Measurements from ENCODE around the gene EBLN1. TPM values are rescaled to one million over a fixed set of nuclear protein-coding genes. Genes with fewer than 3 reads are reported as not detected.

EBLN1 gene
- total RNA-seq, 1 experiment from 2014 or later = not detected

DNA sequence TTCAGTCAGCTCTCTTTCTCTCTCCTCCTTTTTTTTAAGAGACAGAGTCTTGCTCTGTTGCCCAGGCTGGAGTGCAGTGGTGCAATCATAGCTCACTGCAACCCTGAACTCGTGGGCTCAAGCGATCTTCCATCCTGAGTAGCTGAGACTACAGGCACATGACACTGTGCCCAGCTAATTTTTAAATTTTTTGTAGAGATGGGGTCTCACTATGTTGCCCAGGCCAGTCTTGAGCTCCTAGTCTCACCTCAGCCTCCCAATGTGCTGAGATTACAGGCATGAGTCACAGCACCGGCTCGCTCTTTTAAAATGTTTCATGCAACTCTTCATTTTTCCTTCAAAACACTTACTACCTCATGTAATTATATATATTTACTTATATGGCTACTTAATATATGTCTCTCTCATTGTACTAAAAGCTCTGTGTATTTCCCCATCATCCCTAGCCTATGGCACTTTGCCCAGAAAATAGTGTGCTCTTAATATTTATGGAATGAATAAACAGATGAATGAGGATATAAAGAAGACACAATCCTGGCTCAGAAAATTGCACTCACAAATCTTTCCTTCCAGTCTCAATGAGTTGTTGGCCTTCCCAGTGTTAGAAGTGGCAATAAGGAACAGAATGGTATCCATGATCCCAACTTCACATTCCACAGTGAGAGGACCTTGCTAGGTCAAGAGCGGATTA lies 33.9 kb downstream of the EBLN1 start:
- Mint-ChIP-seq H3K27me3 (ENCODE audit: low read depth) (no peaks in the 10 kb centered on the region), H3K9me3 (peaks cover 6 to 7% of the 10 kb centered on the region in 2 experiments; a peak in 4 of 5 replicates), H3K4me1 (peaks cover 8 to 9% of the 10 kb centered on the region in 2 experiments), H3K4me3 (no peak overlapping the region), H3K27ac (no peak overlapping the region), H3K36me3 (ENCODE audit: insufficient read depth in 1 of 3, low read depth in 3 of 3) (peaks cover 0 to 11% (median 1%) of the 10 kb centered on the region in 3 experiments; a peak in 3 of 7 replicates)
- Histone ChIP-seq H2BK12ac (ENCODE audit: insufficient read length, low read depth, low read length) (no peak overlapping the region), H3K4me2 (ENCODE audit: insufficient read depth, insufficient read length, low read length) (no peak overlapping the region), H4K20me1 (ENCODE audit: control insufficient read depth, insufficient read depth, insufficient read length) (no peaks in the 10 kb centered on the region), H3K56ac (ENCODE audit: insufficient read length, low read depth, low read length) (no peak overlapping the region), H3K27ac (ENCODE audit: insufficient read length, low read depth, low read length) (no peak overlapping the region), H4K5ac (ENCODE audit: insufficient read length, low read depth, low read length) (no peak overlapping the region), H3K79me1 (ENCODE audit: insufficient read depth, low read depth, low read length, poor library complexity, severe bottlenecking) (no peaks in the 10 kb centered on the region), H3K4ac (ENCODE audit: low read depth, low read length) (no peak overlapping the region), H3K23ac (ENCODE audit: insufficient read length, low read depth, low read length) (no peak overlapping the region), H3K23me2 (ENCODE audit: insufficient read length, low read depth, low read length, poor library complexity, severe bottlenecking) (no peaks in the 10 kb centered on the region), H2AK5ac (ENCODE audit: insufficient read length, low read length) (no peak overlapping the region), H3K27me3 (ENCODE audit: insufficient read depth, low read length) (no peaks in the 10 kb centered on the region), H4K91ac (ENCODE audit: insufficient read length, low read depth, low read length) (no peak overlapping the region), H3K18ac (ENCODE audit: insufficient read length, low read depth, low read length) (no peak overlapping the region), H2BK20ac (ENCODE audit: low read depth, low read length, poor library complexity, severe bottlenecking) (no peak overlapping the region), H4K8ac (replicated peaks; ENCODE audit: insufficient read length, low read depth, low read length) (no peak overlapping the region), H2BK15ac (ENCODE audit: low read depth, low read length) (no peak overlapping the region), H3K9ac (ENCODE audit: extremely low read depth, insufficient read length, low read length) (no peak overlapping the region), H2BK5ac (ENCODE audit: insufficient read length, low read length) (no peak overlapping the region), H3K14ac (ENCODE audit: insufficient read depth, low read length) (no peak overlapping the region), H3K4me1 (ENCODE audit: insufficient read depth, low read length) (no peaks in the 10 kb centered on the region), H3K79me2 (ENCODE audit: insufficient read depth, low read length) (no peaks in the 10 kb centered on the region), H3T11ph (ENCODE audit: low read length) (no peak overlapping the region), H2BK120ac (ENCODE audit: low read depth, low read length, poor library complexity, severe bottlenecking) (no peak overlapping the region), H3K9me3 (ENCODE audit: control insufficient read depth, low read depth, low read length) (no peaks in the 10 kb centered on the region), H2AFZ (ENCODE audit: low read length) (no peak overlapping the region)
- TF ChIP-seq CTCF (conservative IDR thresholded peaks at IDR 0.05) = no peak
- DNase-seq = no peak
- WGBS (ENCODE audit: extremely low coverage, insufficient read length, low lambda C conversion rate) = no CpG with 5 or more reads among the region's 5 CpGs

Data from H9 (cell line).